K562 treated with DMSO at 1 percent for 4 hours (cell line): Measurements from ENCODE around the gene CYP4F12. TPM values are rescaled to one million over a fixed set of nuclear protein-coding genes. Genes with fewer than 3 reads are reported as not detected.

Source experiments
- total RNA-seq: library from RNA; unstranded; fragments of 300-600 nt; gene quantifications from 2 replicates; pipeline ENCODE4 v1.2.3, GENCODE V29; 2022; ENCODE audit not compliant: insufficient read depth

Gene CYP4F12
- total RNA-seq: not detected in 2 replicates

GRCh38 chr19:15672580-15673175 is at the start of gene CYP4F12:
CYP4F12 (plus strand) TSS chr19:15673087; CDS start chr19:15673530, 443 bp downstream.

GRCh38 chr19:15640294-15640903 is 32.5 kb upstream of the CYP4F12 start, which contains the start of gene CYP4F3:
CYP4F3 (plus strand) TSS chr19:15640897; CDS start chr19:15641416, 519 bp downstream.

GRCh38 chr19:15727724-15728123 is 54.8 kb downstream of the CYP4F12 start, which contains the start of gene OR10H2:
OR10H2 (plus strand) TSS chr19:15728024; CDS start chr19:15728044, 20 bp downstream.

GRCh38 chr19:15737722-15738121 is 64.8 kb downstream of the CYP4F12 start, which contains the start of gene OR10H3:
OR10H3 (plus strand) TSS chr19:15737985; CDS start chr19:15741393, 3,408 bp downstream.

Other genes with a start within 250 kb of the CYP4F12 start
- gene WIZ, start 223.1 kb upstream of the CYP4F12 start, total RNA-seq: 11.6 and 13.1 TPM in 2 replicates
- gene RASAL3, start 208.5 kb upstream of the CYP4F12 start, total RNA-seq: not detected in 2 replicates
- gene PGLYRP2, start 193.6 kb upstream of the CYP4F12 start, total RNA-seq: not detected in 2 replicates
- not detected in 2 replicates for gene CYP4F22, start 164.6 kb upstream of the CYP4F12 start, total RNA-seq
- gene CYP4F8, start 57.9 kb upstream of the CYP4F12 start, total RNA-seq: not detected in 2 replicates
- not detected in 2 replicates for gene CYP4F3, start 32.2 kb upstream of the CYP4F12 start, total RNA-seq
- not detected in 2 replicates for gene OR10H2, start 54.9 kb downstream of the CYP4F12 start, total RNA-seq
- not detected in 2 replicates for gene OR10H3, start 64.9 kb downstream of the CYP4F12 start, total RNA-seq
- gene OR10H5, start 114.6 kb downstream of the CYP4F12 start, total RNA-seq: not detected in 2 replicates
- gene OR10H1, start 142.6 kb downstream of the CYP4F12 start, total RNA-seq: not detected in 2 replicates
- gene CYP4F2, start 225.0 kb downstream of the CYP4F12 start, total RNA-seq: 0.45 TPM in 1 of 2 replicates, not detected in the other